Measurements from ENCODE around the gene MYMK. TPM values are rescaled to one million over a fixed set of nuclear protein-coding genes. Genes with fewer than 3 reads are reported as not detected.

MYMK gene
- total RNA-seq, 1 experiment from 2014 or later = not detected

DNA sequence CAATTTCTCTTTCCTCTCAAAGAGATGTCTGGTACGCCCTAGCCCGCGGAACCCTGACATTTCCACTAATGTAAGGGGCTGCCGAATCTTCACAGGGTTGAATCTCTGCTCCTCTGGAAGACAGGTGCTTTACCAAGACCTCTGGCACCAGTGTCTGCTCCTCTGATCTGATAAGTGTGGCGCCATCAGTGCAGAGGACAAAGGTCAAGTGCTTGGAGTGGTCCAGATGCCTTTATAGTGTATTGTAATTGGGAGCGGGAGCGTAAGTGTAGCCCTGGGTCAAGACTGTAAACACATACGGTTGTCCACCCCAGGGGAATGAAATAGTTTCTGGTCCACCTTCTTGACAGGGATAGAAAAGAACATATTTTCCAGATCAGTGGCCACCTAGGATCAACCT is 27.5 kb upstream of the MYMK start:
- POLR2A ChIA-PET = no interaction called here
- intact Hi-C loops (cut with micrococcal nuclease) = no loop called here
- ATAC-seq = no peak
- Histone ChIP-seq H4K20me1 (ENCODE audit: insufficient read depth) (no peaks in the 10 kb centered on the region), H3K4me3 (replicated peaks in 1 of 2; ENCODE audit: low read depth in 1 of 2, low read length in 2 of 2) (no peak overlapping the region), H3K36me3 (ENCODE audit: control insufficient read depth in 1 of 2, insufficient read depth in 2 of 2, low read length in 2 of 2) (no peaks in the 10 kb centered on the region), H3K4me1 (ENCODE audit: control insufficient read depth in 1 of 2, insufficient read depth in 2 of 2, low read length in 2 of 2) (peaks cover 2 to 5% of the 10 kb centered on the region in 2 experiments; a peak in 3 of 4 replicates), H3K27me3 (ENCODE audit: insufficient read depth, low read length) (peaks cover 2% of the 10 kb centered on the region; the same call in 1 of the 2 replicates), H2AFZ (ENCODE audit: low read depth, low read length, poor library complexity, severe bottlenecking) (no peak overlapping the region), H3K9me2 (ENCODE audit: insufficient read depth) (no peaks in the 10 kb centered on the region), H3K27ac (ENCODE audit: low read depth, low read length) (no peak overlapping the region), H3K4me2 (ENCODE audit: low read length) (no peak overlapping the region), H3K79me2 (ENCODE audit: insufficient read depth, low read length) (no peaks in the 10 kb centered on the region), H3K9me3 (ENCODE audit: control insufficient read depth in 1 of 2, insufficient read depth in 1 of 2, low read depth in 1 of 2, low read length in 2 of 2) (no peaks in the 10 kb centered on the region), H3K9ac (ENCODE audit: low read length) (no peak overlapping the region)
- CTCF ChIA-PET = no interaction called here
- RAD21 ChIA-PET (ENCODE audit: low non-redundant PET in 1 of 2, low total read pairs in 2 of 2, uncharacterized antibody in 2 of 2, unreplicated experiment in 2 of 2) = no interaction called here
- BruUV-seq (replicated peaks) = no TSS peak
- DNase-seq (ENCODE audit: low read depth, low spot score) = no peak
- TF ChIP-seq JUND (IDR thresholded peaks at IDR 0.05) (no peak), EGR1 (IDR thresholded peaks at IDR 0.05; ENCODE audit: low read depth) (no peak), EZH2 (IDR thresholded peaks at IDR 0.05) (no peak), YY1 (IDR thresholded peaks at IDR 0.05; ENCODE audit: extremely low read depth, insufficient replicate concordance, low read depth, low read length) (no peak), EZH2phosphoT487 (IDR thresholded peaks at IDR 0.05; ENCODE audit: borderline replicate concordance) (no peak), SRF (IDR thresholded peaks at IDR 0.05; ENCODE audit: low read depth) (no peak), POLR2AphosphoS5 (IDR thresholded peaks at IDR 0.05; ENCODE audit: low read depth, low read length) (no peak), SP1 (IDR thresholded peaks at IDR 0.05; ENCODE audit: low read depth) (no peak), RAD21 (IDR thresholded peaks at IDR 0.05; ENCODE audit: low read depth) (no peak), CEBPB (IDR thresholded peaks at IDR 0.05; ENCODE audit: low read depth) (no peak), FOSL1 (IDR thresholded peaks at IDR 0.05; ENCODE audit: low read depth) (no peak), POLR2A (IDR thresholded peaks at IDR 0.05; ENCODE audit: borderline replicate concordance, extremely low read depth, insufficient read depth, insufficient read length) (no peak)
- TF ChIP-seq, protein P1, sequence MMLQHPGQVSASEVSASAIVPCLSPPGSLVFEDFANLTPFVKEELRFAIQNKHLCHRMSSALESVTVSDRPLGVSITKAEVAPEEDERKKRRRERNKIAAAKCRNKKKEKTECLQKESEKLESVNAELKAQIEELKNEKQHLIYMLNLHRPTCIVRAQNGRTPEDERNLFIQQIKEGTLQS (IDR thresholded peaks at IDR 0.05) = no peak
- TF ChIP-seq, protein P2, sequence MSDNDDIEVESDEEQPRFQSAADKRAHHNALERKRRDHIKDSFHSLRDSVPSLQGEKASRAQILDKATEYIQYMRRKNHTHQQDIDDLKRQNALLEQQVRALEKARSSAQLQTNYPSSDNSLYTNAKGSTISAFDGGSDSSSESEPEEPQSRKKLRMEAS (IDR thresholded peaks at IDR 0.05) = no peak
- TF ChIP-seq, protein P3, sequence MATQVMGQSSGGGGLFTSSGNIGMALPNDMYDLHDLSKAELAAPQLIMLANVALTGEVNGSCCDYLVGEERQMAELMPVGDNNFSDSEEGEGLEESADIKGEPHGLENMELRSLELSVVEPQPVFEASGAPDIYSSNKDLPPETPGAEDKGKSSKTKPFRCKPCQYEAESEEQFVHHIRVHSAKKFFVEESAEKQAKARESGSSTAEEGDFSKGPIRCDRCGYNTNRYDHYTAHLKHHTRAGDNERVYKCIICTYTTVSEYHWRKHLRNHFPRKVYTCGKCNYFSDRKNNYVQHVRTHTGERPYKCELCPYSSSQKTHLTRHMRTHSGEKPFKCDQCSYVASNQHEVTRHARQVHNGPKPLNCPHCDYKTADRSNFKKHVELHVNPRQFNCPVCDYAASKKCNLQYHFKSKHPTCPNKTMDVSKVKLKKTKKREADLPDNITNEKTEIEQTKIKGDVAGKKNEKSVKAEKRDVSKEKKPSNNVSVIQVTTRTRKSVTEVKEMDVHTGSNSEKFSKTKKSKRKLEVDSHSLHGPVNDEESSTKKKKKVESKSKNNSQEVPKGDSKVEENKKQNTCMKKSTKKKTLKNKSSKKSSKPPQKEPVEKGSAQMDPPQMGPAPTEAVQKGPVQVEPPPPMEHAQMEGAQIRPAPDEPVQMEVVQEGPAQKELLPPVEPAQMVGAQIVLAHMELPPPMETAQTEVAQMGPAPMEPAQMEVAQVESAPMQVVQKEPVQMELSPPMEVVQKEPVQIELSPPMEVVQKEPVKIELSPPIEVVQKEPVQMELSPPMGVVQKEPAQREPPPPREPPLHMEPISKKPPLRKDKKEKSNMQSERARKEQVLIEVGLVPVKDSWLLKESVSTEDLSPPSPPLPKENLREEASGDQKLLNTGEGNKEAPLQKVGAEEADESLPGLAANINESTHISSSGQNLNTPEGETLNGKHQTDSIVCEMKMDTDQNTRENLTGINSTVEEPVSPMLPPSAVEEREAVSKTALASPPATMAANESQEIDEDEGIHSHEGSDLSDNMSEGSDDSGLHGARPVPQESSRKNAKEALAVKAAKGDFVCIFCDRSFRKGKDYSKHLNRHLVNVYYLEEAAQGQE (IDR thresholded peaks at IDR 0.05; ENCODE audit: low read depth) = no peak
- TF ChIP-seq, protein P4, sequence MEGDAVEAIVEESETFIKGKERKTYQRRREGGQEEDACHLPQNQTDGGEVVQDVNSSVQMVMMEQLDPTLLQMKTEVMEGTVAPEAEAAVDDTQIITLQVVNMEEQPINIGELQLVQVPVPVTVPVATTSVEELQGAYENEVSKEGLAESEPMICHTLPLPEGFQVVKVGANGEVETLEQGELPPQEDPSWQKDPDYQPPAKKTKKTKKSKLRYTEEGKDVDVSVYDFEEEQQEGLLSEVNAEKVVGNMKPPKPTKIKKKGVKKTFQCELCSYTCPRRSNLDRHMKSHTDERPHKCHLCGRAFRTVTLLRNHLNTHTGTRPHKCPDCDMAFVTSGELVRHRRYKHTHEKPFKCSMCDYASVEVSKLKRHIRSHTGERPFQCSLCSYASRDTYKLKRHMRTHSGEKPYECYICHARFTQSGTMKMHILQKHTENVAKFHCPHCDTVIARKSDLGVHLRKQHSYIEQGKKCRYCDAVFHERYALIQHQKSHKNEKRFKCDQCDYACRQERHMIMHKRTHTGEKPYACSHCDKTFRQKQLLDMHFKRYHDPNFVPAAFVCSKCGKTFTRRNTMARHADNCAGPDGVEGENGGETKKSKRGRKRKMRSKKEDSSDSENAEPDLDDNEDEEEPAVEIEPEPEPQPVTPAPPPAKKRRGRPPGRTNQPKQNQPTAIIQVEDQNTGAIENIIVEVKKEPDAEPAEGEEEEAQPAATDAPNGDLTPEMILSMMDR (IDR thresholded peaks at IDR 0.05 in 2 of 3, conservative IDR thresholded peaks at IDR 0.05 in 1 of 3; ENCODE audit: borderline replicate concordance in 1 of 3, insufficient read depth in 1 of 3, low read depth in 2 of 3, low read length in 2 of 3) = no peak

Data from HCT116 (cell line).